Measurements from ENCODE around the gene ZNF254.
A peak's percentile ranks its signal among the peaks of the same experiment; 100 is the strongest.

The ZNF254 gene

DNA sequence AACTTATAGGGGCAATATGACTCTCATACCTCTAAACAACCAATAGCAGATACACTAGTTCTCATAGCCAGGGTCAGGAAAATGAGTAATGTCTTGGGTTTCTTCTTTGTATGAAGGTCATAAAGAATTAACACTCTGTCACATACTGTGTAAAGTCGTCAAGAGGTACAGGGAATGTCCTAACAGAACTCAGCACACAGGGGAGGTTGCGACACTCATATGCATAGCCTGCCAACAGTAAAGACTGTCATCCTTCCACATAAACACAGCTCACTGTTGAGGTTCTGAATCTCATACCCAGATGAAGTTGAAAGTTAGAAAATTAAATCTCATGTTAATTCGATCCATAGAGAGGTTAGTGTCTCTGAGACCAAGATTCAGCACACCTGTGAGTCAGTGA, 34.2 kb upstream of the ZNF254 start:
- POLR2A ChIA-PET (ENCODE audit: low non-redundant PET), result no interaction called here
- TF ChIP-seq, protein P1, sequence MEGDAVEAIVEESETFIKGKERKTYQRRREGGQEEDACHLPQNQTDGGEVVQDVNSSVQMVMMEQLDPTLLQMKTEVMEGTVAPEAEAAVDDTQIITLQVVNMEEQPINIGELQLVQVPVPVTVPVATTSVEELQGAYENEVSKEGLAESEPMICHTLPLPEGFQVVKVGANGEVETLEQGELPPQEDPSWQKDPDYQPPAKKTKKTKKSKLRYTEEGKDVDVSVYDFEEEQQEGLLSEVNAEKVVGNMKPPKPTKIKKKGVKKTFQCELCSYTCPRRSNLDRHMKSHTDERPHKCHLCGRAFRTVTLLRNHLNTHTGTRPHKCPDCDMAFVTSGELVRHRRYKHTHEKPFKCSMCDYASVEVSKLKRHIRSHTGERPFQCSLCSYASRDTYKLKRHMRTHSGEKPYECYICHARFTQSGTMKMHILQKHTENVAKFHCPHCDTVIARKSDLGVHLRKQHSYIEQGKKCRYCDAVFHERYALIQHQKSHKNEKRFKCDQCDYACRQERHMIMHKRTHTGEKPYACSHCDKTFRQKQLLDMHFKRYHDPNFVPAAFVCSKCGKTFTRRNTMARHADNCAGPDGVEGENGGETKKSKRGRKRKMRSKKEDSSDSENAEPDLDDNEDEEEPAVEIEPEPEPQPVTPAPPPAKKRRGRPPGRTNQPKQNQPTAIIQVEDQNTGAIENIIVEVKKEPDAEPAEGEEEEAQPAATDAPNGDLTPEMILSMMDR (conservative IDR thresholded peaks at IDR 0.05; ENCODE audit: low read depth), result no peak
- CTCF ChIA-PET, result no interaction called here
- H3K27ac ChIP-seq, result no peak overlapping the region
- no peak for DNase-seq (ENCODE audit: low spot score)

DNA sequence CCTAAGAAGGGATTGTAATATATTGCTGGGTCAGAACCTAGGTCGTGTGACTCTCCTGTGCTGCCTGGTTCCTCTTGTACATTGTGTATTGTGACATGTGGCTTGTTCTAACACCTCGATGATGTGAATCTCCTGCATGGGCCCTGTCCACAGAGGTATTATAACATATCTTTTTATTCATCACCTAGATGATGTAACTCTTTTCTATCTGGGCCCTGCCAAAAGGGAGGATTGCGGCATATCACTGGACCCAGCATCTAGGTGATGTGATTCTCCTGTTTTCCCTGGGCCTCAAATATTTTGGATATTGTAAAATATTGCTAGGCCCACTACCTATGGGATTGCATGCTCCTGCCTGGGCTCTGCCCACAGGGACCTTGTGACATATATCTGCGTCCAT, 33.4 kb upstream of the ZNF254 start:
- POLR2A ChIA-PET (ENCODE audit: low non-redundant PET), result interaction anchor here (1.2 kb wide), 1 partner anchor 20 kb away, joined by 3 read pairs; no protein-coding TSS in a partner anchor
- DNase-seq (ENCODE audit: low spot score), result no peak
- peak overlapping the region; percentile 72 for H3K27ac ChIP-seq
- CTCF ChIA-PET, result no interaction called here
- TF ChIP-seq, protein P1 (conservative IDR thresholded peaks at IDR 0.05; ENCODE audit: low read depth), result no peak

DNA sequence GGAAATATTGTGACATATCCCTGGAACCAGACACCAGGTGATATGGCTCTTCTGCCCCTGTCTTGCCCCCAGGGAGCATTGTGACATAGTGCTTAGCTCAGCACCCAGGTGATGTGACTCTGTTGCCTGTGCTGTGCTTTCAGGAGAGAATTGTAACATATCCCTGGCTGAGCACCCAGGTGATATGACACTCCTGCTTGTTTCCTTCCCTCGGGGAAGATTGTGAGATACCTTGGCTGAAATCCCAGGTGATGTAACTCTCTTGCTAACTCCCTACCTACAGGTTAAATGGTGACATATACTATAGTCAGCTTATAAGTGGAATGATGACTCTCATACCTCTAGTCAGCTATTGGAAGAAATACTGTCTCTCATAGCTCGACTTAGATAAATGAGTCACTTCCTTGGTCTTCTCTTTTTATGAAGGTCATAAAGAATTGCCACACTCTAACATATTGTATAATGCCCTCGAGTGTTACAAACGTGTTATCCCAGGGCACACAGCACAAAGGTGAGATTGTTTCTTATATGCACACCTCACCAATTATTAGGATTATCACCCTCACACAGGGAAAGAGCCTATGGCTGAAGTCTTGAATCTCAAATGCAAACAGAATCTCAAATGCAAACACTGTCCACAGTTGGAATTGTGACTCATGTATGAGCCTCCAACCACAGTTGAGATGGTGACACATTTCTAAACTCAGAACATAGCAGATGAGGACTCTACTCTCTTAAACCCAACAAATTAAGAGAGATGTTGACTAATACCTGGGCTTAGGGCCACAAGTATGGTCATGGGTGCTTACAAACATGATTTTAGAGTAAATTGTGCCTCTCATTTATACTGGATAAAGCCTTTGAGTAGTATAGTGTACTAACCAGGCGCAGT, 32.7 kb upstream of the ZNF254 start:
- DNase-seq (ENCODE audit: low spot score), result peak; percentile 82
- ChIA-PET CTCF (interaction anchor here (0.6 kb wide), 2 partner anchors 15 to 28 kb away, joined by 3 to 12 read pairs; no protein-coding TSS in a partner anchor), POLR2A (ENCODE audit: low non-redundant PET) (interaction anchor here (1.2 kb wide), 1 partner anchor 21 kb away, joined by 3 read pairs; no protein-coding TSS in a partner anchor)
- H3K27ac ChIP-seq, result peak overlapping the region; percentile 72
- TF ChIP-seq, protein P1 (conservative IDR thresholded peaks at IDR 0.05; ENCODE audit: low read depth), result no peak

DNA sequence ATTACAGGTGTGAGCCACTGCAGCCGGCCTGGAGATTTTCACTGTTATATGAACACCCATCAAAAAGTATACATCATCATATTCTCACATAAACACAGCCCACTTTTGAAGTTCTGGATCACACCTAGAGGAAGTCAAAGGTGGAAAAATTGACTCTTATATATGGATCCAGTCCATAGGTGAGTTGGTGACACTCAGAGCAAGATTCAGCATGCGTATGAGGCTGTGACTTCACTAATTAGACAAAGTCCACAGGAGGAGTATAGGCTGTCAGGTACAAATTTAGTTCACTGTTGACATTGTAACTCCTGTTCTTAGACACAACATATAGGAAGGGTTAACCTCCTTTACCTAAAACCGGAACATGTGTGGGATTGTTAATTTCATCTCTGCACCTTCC, 31.4 kb upstream of the ZNF254 start:
- DNase-seq (ENCODE audit: low spot score), result no peak
- ChIA-PET CTCF (no interaction called here), POLR2A (ENCODE audit: low non-redundant PET) (no interaction called here)
- H3K27ac ChIP-seq, result peak overlapping the region; percentile 60; the same call in 1 of the 2 replicates
- TF ChIP-seq, protein P1 (conservative IDR thresholded peaks at IDR 0.05; ENCODE audit: low read depth), result no peak

DNA sequence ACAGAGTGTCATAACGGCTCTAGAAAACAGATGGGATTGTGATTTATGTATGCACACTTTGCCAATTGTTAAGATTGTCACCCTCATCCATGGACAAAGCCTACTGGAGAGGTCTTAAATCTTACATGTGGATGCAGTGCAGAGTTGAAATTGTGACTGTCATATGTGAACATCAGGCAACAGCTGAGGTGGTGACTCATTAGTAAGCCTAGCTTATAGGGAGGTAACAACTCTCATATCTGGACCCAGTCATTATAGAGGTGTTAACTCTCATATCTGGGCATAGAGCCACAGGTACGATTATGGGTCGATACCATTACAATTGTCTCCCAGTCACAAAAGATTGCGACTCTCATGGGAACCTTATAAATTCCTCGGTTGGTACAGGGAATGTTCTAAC, 29.8 kb upstream of the ZNF254 start:
- H3K27ac ChIP-seq, result no peak overlapping the region
- ChIA-PET POLR2A (ENCODE audit: low non-redundant PET) (no interaction called here), CTCF (no interaction called here)
- TF ChIP-seq, protein P1 (conservative IDR thresholded peaks at IDR 0.05; ENCODE audit: low read depth), result no peak
- DNase-seq (ENCODE audit: low spot score), result no peak

DNA sequence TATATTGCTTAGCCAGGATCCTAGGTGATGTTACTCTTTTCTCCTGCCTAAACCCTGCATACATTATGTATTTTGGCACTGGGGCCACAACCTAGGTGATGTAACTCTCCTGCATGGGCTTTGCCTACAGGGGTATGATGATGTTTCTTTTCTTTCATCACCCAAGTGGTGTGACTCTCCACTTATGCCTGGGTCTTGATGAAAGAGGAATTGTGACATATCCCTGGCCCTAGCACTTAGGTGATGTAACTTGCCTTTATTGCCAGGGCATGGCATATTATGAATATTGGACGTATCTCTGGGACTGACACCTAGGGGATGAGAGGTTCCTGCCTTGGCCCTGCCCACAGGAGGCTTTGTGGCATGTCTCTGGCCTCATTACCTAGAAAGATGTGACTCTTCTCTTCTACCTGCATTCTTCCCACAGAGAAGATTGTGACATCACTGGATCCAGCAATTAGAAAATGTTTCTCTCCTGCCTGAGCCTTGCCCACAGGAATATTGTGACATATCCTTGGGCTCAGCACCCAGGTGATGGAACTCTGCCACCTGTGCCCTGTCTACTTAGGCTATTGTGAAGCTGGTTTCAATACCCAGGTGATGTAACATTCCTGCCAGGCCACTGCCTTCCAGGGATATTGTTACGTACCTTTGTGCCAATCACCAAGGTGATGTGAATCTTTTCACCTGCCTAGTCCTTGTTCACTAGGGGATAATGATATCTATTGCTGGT, 27.3 kb upstream of the ZNF254 start:
- DNase-seq (ENCODE audit: low spot score), result no peak
- CTCF ChIA-PET, result no interaction called here
- TF ChIP-seq, protein P1 (conservative IDR thresholded peaks at IDR 0.05; ENCODE audit: low read depth), result no peak
- POLR2A ChIA-PET (ENCODE audit: low non-redundant PET), result no interaction called here
- H3K27ac ChIP-seq, result no peak overlapping the region
